ENCODE results near the gene PPP1R13B.

The PPP1R13B gene

GRCh38 chr14:103879570-103880347 is 32.4 kb upstream of the PPP1R13B start:
- no peak for DNase-seq

GRCh38 chr14:103879118-103879569 is 31.8 kb upstream of the PPP1R13B start:
- DNase-seq, result no peak

DNA sequence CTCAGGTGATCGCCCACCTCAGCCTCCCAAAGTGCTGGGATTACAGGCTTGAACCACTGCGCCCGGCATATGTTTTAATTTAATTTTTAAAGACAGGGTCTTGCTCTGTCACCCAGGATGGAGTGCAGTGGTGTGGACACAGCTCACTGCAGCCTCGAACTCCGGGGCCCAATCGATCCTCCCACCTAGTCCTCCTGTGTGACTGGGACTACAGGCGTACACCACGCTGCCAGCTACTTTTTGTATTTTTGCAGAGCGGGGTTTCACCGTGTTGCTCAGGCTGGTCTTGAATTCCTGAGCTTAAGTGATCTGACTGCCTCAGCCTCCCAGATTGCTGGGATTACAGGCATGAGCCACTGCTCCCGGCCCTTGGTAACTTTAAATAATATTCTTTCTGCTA is 30.8 kb upstream of the PPP1R13B start:
- DNase-seq, result no peak

GRCh38 chr14:103875010-103875409 is 27.6 kb upstream of the PPP1R13B start:
- no peak for DNase-seq

DNA sequence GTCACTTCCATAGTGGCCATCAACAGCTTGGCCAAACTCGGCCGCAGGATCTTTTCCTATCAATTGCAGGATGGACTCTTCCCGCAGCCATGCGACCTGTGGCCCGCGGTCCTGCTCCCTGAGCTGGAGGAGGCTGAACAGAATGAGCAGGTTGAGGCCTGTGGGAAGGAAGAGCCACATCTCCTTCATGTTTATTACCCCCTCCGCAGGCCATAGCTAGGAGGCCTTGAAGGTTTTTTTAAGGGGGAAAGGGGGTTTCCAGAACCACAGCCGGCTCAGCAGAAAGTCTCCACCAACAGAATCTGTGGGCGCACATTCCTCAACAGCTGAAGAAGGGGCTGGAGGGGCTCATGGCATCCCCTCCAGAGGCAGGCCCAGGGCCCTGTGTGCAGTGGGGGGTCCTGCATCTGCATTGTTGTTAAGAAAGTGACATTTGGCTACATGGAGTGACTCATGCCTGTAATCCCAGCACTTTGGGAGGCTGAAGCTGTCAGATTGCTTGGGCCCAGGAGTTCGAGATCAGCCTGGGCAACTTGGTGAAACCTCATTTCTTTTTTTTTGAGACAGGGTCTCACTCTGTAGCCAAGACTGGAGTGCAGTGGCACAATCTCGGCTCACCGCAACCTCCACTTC is 25.2 kb upstream of the PPP1R13B start:
- DNase-seq, result no peak

- DNase-seq, result peak; percentile 49 to 65 (median 62)
These were observed 24.5 kb upstream of the PPP1R13B start for GRCh38 chr14:103871596-103872480.

DNA sequence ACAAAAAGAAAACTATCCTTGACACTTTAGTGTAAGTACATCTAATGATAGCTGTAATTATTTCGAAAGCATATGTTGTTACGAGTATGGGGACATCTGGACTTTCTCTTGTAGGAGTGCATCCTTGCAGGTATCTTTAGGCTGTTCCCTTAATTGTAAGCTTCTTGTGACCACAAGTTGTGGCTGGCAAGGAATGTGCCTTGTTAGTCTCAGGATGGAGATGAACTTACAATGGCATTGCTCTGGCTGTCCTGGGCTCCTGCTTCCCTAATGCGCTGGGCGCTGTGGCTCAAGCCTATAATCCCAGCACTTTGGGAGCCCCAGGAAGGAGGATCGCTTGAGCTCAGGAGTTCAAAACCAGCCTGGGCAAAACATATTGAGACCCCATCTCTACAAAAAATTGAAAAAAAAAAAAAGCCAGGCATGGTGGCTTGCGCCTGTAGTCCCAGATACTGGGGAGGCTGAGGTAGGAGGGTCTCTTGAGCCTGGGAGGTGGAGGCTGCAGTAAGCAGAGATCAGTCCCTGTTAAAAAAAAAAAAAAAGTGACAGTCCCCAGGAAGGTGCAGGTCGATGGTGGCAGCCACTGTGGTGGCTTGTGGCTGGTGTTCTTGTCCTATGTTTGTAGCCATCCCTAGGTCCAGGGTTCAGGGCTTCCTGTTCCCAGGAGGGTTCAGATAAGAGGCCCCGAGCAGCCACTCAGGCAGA is 23.7 kb upstream of the PPP1R13B start:
- DNase-seq, result no peak

DNA sequence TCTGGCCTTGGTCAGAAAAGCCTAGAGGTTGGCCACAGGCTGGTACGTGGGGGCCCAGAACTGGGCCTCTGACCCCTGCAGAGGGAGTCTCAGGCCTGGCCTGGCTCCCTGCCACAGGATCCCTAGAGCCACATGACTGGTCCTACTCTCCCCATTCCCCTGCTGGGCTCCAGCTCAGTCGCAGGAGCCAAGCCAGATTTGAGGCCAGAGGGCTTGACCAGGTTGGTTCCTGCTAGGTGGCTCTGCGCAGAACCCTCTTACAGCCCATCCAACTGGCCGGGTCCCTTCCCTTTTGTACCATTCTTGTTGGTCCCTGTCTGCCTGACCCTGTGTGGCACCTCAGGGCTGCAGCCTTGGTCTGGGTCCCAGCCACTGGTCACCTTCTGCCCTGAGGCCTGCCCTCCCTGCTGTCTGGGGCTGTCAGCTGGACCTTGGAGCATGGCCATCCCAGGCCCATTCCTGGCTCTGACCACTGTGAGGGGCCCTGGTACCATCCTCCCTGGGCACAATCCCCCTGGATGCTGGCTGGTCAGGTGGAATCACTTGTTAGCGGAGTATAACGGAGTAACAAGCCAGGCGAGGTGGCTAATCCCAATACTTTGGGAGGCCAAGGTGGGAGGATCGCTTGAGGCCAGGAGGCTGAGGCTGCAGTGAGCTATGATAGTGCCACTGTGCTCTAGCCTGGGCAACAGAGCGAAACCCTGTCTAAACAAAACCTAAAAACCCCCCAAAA is 22.9 kb upstream of the PPP1R13B start:
- DNase-seq, result no peak

- no peak for DNase-seq
These were observed 22.2 kb upstream of the PPP1R13B start for GRCh38 chr14:103869406-103870143.

- DNase-seq, result no peak
These were observed 21.0 kb upstream of the PPP1R13B start for GRCh38 chr14:103868242-103868897.

DNA sequence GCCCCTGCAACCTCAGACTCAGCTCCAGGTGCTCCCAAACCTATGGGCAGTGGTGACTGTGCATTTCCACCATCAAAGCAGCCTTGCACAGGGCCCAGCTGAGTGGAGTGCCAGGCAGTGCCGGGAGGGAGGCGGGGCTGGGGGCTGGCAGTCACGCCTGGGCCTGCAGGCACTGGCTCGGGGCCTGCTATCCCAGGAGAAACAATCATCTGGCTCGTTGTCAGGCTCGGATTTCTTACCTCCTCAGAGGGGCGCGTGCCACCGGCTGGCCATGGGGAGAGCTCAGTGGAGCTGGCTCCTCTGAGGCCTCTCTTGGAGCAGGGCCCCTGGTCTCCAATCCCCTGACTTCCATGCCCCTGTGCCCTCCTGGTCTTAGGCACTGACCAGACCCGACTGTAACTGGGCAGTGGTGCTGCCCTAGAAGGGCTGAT is 20.2 kb upstream of the PPP1R13B start:
- no peak for DNase-seq

GRCh38 chr14:103867020-103867419 is 19.6 kb upstream of the PPP1R13B start:
- no peak for DNase-seq

GRCh38 chr14:103863245-103863644 is 15.9 kb upstream of the PPP1R13B start:
- DNase-seq, result no peak

DNA sequence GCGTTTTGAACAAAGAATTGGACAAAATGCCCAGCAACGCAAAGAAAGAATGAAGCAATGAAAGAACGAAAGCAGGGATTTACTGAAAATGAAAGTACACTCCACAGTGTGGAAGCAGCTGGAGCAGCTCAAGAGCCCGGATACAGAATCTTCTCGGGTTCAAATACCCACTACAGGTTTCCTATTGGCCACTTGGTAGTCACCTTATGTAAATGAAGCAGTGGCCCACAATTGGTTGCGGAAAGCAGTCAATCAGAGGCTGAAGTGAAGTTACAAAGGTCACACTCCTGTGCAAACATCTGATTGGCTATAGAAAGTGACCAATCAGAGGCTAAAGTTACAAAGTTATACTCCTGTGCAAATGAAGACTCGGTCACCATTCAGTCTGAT is 15.0 kb upstream of the PPP1R13B start:
- DNase-seq, result no peak

GRCh38 chr14:103861413-103862392 is 14.3 kb upstream of the PPP1R13B start:
- DNase-seq, result no peak

- DNase-seq, result no peak
These were observed 12.2 kb upstream of the PPP1R13B start for GRCh38 chr14:103859416-103860202.

DNA sequence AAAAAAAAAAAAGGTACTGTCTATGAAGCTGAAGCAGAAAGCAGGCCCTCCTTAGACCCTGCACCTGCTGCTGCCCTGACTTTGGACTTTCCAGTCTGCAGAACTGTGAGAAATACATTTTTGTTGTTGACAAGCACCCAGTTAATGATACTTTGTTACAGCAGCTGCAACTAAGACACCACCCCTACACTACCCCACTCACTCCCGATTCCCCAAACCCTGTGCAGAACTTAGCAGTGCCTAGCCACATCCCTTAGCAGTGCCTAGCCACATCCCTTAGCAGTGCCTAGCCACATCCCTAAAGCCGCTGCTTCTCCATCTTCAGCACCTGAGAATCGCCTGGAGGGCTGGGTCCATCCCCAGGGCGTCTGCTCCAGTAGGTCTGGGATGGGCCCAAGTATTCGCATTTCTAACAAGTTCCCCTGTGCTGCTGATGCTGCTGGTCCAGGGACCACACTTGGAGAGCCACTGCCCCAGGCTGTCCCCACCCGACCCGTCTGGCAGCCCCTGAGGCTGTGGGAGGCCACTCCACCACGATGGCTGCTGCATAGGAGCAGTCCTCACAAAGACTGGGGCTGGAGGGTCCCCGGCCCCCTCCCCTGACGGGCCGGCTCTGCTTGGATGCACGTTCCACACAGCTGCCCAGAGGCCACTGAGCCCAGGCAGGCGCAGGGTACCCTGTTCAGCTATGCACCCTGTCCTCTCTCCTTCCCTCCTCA is 10.8 kb upstream of the PPP1R13B start:
- DNase-seq, result no peak

DNA sequence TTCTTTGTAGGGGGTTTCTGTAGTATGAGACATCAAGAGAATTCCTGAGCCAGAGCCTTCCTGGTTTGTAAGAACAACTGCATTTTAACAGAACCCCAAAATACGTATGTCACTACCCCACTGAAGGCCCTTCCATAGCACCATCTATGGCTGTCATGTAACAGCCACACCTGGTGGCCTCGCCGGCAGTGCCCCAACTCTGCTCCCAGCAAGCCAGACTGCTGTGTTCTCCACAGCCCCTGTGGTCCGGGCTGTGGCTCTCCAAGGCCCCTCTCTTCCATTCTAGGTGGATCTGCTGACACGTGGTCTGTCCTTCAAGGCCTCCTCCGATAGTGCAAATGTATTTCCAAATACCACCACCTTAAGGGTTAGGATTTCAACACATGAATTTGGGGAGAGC is 9.9 kb upstream of the PPP1R13B start:
- no peak for DNase-seq
